ENCODE data around the gene PLCH2. TPM values are rescaled to one million over a fixed set of nuclear protein-coding genes. Genes with fewer than 3 reads are reported as not detected.

Gene PLCH2
- total and polyA plus RNA-seq, 7 donors = 0.04 to 0.60 (median 0.09) TPM; not detected in 1

GRCh38 chr1:2466958-2467554, 9.0 kb upstream of the PLCH2 start:
- ATAC-seq = no peak
- no peaks in the 10 kb centered on the region for H3K9me3 ChIP-seq
- H3K4me1 ChIP-seq = no peaks in the 10 kb centered on the region

GRCh38 chr1:2468041-2468472, 8.0 kb upstream of the PLCH2 start:
- Histone ChIP-seq H3K27me3 (ENCODE audit: insufficient read depth in 3 of 3, low read length in 2 of 3) (peaks cover 3 to 78% (median 22%) of the 10 kb centered on the region in 3 donors), H3K9me3 (no peaks in the 10 kb centered on the region), H3K27ac (no peak overlapping the region), H3K4me3 (no peak overlapping the region), H3K4me1 (no peaks in the 10 kb centered on the region), H3K36me3 (ENCODE audit: insufficient read depth in 1 of 2, low read depth in 1 of 2) (no peaks in the 10 kb centered on the region)
- intact Hi-C loops (cut with DNase I) = no loop called here
- no peak for TF ChIP-seq CTCF (IDR thresholded peaks at IDR 0.05)
- DNase-seq (no peak), ATAC-seq (peak in 2 of 4 donors; percentile 41 to 52)
- 15 to 20% (median 19%) methylated on average over 14 of the region's 14 CpGs for WGBS, 3 donors

More at GRCh38 chr1:2466958-2467554, 9.0 kb upstream of the PLCH2 start:
- Histone ChIP-seq H3K4me3 (no peak overlapping the region), H3K27ac (no peak overlapping the region), H3K36me3 (ENCODE audit: insufficient read depth in 1 of 2, low read depth in 1 of 2) (no peaks in the 10 kb centered on the region), H3K27me3 (ENCODE audit: insufficient read depth in 3 of 3, low read length in 2 of 3) (peaks cover 3 to 86% (median 22%) of the 10 kb centered on the region in 3 donors)
- intact Hi-C loops (cut with DNase I) = no loop called here
- DNase-seq = no peak
- 2 to 5% (median 2%) methylated on average over 14 to 30 of the region's 30 CpGs for WGBS, 3 donors
- no peak for TF ChIP-seq CTCF (IDR thresholded peaks at IDR 0.05)

- 34 to 44% (median 38%) methylated on average over 10 of the region's 10 CpGs for WGBS, 3 donors
- no peaks in the 10 kb centered on the region for H3K4me1 ChIP-seq
- TF ChIP-seq CTCF (IDR thresholded peaks at IDR 0.05) = no peak
- ATAC-seq = no peak
- no peak overlapping the region for H3K4me3 ChIP-seq
- H3K27ac ChIP-seq = no peak overlapping the region
- no peak for DNase-seq
- H3K27me3 ChIP-seq (ENCODE audit: insufficient read depth in 3 of 3, low read length in 2 of 3) = peaks cover 3 to 74% (median 21%) of the 10 kb centered on the region in 3 donors
- no peaks in the 10 kb centered on the region for H3K9me3 ChIP-seq
- intact Hi-C loops (cut with DNase I) = no loop called here
- H3K36me3 ChIP-seq (ENCODE audit: insufficient read depth in 1 of 2, low read depth in 1 of 2) = no peaks in the 10 kb centered on the region
Observed at GRCh38 chr1:2468540-2468939, 7.5 kb upstream of the PLCH2 start.

- no peak for TF ChIP-seq CTCF (IDR thresholded peaks at IDR 0.05)
- H3K27me3 ChIP-seq (ENCODE audit: insufficient read depth in 3 of 3, low read length in 2 of 3) = peaks cover 3 to 66% (median 15%) of the 10 kb centered on the region in 3 donors
- H3K27ac ChIP-seq = no peak overlapping the region
- no peaks in the 10 kb centered on the region for H3K9me3 ChIP-seq
- no peak overlapping the region for H3K4me3 ChIP-seq
- intact Hi-C loops (cut with DNase I) = no loop called here
- ATAC-seq (no peak), DNase-seq (no peak)
- WGBS, 3 donors = 46 to 51% (median 47%) methylated on average over 25 of the region's 25 CpGs
- no peaks in the 10 kb centered on the region for H3K36me3 ChIP-seq (ENCODE audit: insufficient read depth in 1 of 2, low read depth in 1 of 2)
- no peaks in the 10 kb centered on the region for H3K4me1 ChIP-seq
Observed at GRCh38 chr1:2469103-2469940, 6.8 kb upstream of the PLCH2 start.

Measured in psoas muscle (tissue), 8 donors.